ENCODE measurements around the gene NPTX2.

NPTX2 gene

GRCh38 chr7:98617051-98617959, at the start of gene NPTX2:
TSS of gene NPTX2 (plus strand) at chr7:98617285. CDS start at chr7:98617462, 177 bp downstream.
- Histone ChIP-seq H3K27me3 (replicated peaks; ENCODE audit: control insufficient read depth, insufficient read depth, low read length) (no peaks in the 10 kb centered on the region; the same call in 1 of the 2 replicates), H3K4me3 (replicated peaks; ENCODE audit: low read depth, low read length) (no peak within 1 kb of the TSS)
- no peak for DNase-seq (ENCODE audit: extremely low read depth, insufficient read length)

GRCh38 chr7:98567991-98568390, 49.1 kb upstream of the NPTX2 start:
- H3K36me3 ChIP-seq (ENCODE audit: control insufficient read depth, insufficient read depth, low read length) = no peaks in the 10 kb centered on the region
- TF ChIP-seq CTCF (IDR thresholded peaks at IDR 0.05; ENCODE audit: insufficient read depth, low read length, poor library complexity, severe bottlenecking) = no peak
- no peak overlapping the region for H3K4me3 ChIP-seq (replicated peaks; ENCODE audit: low read depth, low read length)
- no peak for DNase-seq (ENCODE audit: extremely low read depth, insufficient read length)
- H3K27me3 ChIP-seq (replicated peaks; ENCODE audit: control insufficient read depth, insufficient read depth, low read length) = no peaks in the 10 kb centered on the region

More at GRCh38 chr7:98617051-98617959, at the start of gene NPTX2:
- no peak for TF ChIP-seq CTCF (IDR thresholded peaks at IDR 0.05; ENCODE audit: insufficient read depth, low read length, poor library complexity, severe bottlenecking)
- H3K36me3 ChIP-seq (ENCODE audit: control insufficient read depth, insufficient read depth, low read length) = no peaks in the 10 kb centered on the region

GRCh38 chr7:98568891-98569290, 48.2 kb upstream of the NPTX2 start:
- H3K36me3 ChIP-seq (ENCODE audit: control insufficient read depth, insufficient read depth, low read length) = no peaks in the 10 kb centered on the region
- H3K27me3 ChIP-seq (replicated peaks; ENCODE audit: control insufficient read depth, insufficient read depth, low read length) = no peaks in the 10 kb centered on the region
- TF ChIP-seq CTCF (IDR thresholded peaks at IDR 0.05; ENCODE audit: insufficient read depth, low read length, poor library complexity, severe bottlenecking) = no peak
- DNase-seq (ENCODE audit: extremely low read depth, insufficient read length) = no peak
- H3K4me3 ChIP-seq (replicated peaks; ENCODE audit: low read depth, low read length) = no peak overlapping the region

- TF ChIP-seq CTCF (IDR thresholded peaks at IDR 0.05; ENCODE audit: insufficient read depth, low read length, poor library complexity, severe bottlenecking) = no peak
- Histone ChIP-seq H3K4me3 (replicated peaks; ENCODE audit: low read depth, low read length) (no peak overlapping the region), H3K27me3 (replicated peaks; ENCODE audit: control insufficient read depth, insufficient read depth, low read length) (no peaks in the 10 kb centered on the region), H3K36me3 (ENCODE audit: control insufficient read depth, insufficient read depth, low read length) (no peaks in the 10 kb centered on the region)
- no peak for DNase-seq (ENCODE audit: extremely low read depth, insufficient read length)
Measured at GRCh38 chr7:98569691-98570337, 47.3 kb upstream of the NPTX2 start.

- Histone ChIP-seq H3K27me3 (replicated peaks; ENCODE audit: control insufficient read depth, insufficient read depth, low read length) (no peaks in the 10 kb centered on the region), H3K36me3 (ENCODE audit: control insufficient read depth, insufficient read depth, low read length) (no peaks in the 10 kb centered on the region), H3K4me3 (replicated peaks; ENCODE audit: low read depth, low read length) (no peak overlapping the region)
- TF ChIP-seq CTCF (IDR thresholded peaks at IDR 0.05; ENCODE audit: insufficient read depth, low read length, poor library complexity, severe bottlenecking) = no peak
- no peak for DNase-seq (ENCODE audit: extremely low read depth, insufficient read length)
Measured at GRCh38 chr7:98571006-98571405, 46.1 kb upstream of the NPTX2 start.

All from GM06990 (cell line).